Stimulated activated CD8-positive, alpha-beta memory T cell treated with anti-CD3 and anti-CD28 coated beads, Interleukin-12 subunit alpha, Interleukin-12 subunit beta, amount 100 ng/mL, for 4 hours (primary cell): ENCODE measurements around the gene VPS54.
"Not testable (repeated sequence)": the region's sequence is repeated elsewhere in the genome, so short reads cannot be mapped to it uniquely, and the experiment has no call there.

Experiments
- DNase-seq: peaks from one replicate; pipeline ENCODE4 v3.0.0-alpha.2; 2020; ENCODE audit warnings: low read depth

VPS54 gene

DNA sequence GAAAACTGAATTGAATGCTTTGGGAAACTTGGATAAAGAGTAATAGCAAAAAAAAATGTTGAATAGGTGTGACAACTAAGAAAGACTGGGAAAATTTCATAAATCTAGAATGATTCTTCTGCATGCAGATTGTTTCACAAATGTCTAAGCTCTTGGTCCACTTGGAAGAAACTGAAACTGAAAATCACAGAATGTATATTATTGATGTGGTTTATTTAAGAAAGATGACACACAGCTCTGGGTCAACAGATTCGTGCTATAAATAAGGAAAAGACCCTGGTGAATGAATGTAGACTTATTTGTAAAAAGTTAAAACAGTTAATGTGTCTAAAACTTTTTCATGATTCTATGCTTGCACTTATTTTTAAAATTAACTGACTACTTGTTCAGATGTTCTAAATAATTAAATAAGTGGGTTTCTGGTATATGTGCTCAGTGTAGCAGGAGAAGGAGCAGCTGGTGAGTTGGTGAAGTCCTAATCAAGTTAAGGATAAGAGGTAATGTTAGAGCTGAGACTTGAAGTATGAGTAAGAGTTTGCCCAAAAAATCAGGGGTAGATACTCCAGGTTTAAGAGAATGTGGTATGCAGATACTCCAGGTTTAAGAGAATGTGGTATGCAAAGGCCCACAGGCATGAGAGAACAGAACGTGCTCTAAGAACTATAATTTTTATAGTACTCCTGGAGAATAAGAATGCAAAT lies 153.1 kb downstream of the VPS54 start:
- no peak for DNase-seq

DNA sequence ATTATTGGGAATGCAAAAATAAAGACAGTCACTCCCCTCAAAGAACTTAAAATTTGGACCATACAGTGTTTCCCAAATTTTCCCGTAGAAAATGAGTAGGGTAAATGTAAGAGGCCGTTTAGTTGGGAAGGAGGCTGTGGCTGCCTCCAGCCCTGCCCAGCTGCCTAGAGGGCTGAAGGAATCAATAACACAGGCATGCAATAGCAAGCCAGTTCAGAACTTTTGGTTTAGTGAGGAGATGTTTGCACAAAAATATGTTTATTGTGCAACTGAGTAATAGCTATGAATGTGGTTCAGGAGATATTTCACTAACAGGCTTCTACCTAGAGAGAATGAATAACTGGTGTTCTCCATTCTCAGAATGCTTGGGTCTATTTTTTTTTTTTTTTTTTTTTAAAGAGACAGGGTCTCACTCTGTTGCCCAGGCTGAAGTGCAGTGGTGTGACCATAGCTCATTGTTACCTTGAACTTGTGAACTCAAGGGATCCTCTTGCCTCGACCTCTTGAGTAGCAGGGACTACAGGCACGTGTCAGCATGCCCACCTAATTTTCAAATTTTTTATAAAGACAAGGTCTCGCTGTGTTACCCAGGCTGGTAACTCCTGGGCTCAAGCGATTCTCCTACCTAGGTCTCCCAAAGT lies 153.9 kb downstream of the VPS54 start:
- DNase-seq: no peak

DNA sequence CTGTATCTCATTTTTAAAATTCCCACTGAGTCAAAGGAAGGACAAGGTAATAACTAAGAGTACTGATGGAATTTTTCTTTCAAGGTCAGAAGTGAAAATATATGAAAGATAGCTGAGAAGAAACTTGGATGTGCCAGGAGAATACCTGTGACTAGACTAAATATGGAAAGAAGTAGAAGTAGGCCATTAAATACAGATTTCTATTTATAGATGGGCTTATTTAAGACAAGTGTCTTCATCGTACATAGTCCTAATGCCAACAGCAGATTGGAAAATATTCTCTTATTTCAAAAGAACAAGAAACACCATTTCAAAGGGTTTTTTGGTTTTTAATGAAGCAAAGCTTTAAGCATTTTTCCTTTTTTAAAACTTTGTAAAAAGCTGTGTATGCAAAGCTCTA lies 155.5 kb downstream of the VPS54 start:
- no peak for DNase-seq

DNA sequence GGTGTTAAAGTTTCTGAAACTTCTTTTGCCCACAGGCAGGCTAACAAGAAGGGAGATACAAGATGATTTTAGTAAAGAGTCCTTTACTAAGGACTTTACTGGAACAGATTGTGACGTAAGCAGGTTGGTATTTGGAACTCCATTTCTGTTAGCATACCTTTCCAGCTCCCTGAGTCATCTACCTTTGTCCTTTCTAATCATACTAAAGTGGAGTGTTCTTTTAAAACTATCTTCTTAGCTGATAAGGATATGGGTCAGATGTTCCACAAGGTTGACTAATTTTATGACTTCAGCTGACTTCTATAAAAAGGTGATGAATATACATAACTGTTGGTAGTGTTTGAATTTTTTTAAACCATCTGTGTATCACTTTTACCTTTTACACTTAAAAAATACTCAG lies 156.4 kb downstream of the VPS54 start:
- DNase-seq: no peak

DNA sequence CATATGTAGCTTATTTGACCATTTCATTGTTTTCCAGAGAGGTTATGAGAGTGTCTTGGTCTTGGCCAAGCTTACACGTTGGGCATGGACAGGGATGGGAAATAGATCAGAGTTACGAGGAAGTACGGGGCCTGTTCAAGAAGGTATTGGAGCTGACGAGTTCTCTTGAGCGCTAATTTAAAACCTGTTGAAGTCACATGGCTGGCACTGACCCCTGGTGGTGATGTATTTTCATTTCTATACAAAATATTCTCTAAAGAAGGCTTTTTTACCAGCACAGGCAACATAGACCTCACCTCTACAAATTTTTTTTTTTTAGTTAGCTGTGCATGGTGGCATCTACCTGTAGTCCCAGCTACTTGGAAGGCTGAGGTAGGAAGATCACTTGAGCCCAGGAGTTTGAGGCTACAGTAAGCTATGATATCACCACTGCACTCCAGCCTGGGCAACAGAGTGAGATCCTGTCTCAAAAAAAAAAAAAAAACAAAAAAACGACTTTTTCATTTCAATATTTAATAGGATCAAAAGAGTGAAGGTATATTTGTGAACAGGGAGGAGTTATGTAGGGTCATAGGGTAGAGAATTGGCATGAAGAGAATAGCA lies 157.9 kb downstream of the VPS54 start:
- DNase-seq: no peak

DNA sequence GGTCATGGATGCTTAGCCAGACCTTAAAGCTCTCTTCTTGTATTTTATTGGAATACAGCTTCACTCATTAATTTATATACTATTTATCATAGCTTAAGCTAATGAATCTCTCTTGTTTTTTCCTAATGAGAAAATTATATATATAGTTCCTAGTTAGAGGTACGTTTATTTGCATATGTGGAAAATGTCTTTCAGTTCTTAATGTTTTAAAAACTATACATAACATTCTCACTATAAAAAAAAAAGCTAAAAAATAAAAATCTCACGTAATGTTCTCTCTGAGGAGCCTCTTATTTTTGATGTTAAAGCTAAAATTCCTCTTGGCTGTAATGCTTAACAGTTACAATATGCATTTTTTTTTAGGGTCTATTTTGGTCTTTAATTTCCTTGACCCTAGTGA lies 160.9 kb downstream of the VPS54 start:
- no peak for DNase-seq

DNA sequence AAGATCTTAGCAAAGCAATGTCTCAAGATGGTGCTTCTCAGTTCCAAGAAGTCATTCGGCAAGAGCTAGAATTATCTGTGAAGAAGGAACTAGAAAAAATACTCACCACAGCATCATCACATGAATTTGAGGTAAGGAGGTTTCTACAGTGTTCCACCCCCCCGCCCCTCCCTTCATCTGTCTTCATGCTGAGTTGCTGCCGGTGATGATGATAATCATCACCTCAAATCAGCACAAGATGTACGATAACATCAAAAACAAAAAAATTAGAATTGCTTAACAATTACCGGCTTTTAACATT lies 163.0 kb downstream of the VPS54 start:
- no peak for DNase-seq

DNA sequence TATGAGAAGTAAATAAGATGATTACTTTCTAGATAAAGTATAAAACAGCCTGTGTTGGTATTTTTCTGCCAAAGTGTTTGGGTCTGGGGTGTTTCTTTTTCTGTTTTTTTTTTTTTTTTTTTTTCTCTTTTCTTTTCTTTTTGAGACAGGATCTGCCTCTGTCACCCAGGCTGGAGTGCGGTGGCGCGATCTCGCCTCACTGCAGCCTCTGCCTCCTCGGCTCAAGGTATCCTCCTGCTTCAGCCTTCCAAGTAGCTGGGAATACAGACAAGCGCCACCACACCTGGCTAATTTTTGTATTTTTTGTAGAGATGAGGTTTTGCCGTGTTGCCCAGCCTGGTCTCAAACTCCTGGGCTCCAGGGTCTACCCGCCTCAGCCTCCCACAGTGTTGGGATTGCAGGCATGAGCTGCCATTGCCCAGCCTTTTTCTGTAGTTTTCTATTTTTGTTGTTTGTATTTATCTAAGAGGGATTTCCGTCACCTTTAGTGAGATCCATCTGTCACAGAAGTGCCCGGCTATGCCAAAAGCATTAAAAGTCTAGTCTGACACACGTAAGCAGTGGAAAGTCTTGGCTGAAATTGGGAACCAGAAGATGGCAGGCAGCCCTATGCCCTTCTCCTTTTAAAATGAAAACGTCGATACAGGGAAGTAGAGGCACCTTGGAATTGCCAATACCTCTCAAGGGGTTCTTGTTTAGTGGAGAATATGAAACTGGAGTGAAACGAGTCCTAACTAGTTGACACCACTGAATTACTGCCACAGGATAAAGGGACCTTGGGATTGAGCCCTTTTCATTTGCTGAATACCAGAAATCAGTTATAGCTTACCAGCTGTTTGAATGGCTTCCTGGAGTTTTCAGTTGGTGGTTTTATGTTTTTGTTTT lies 163.6 kb downstream of the VPS54 start:
- no peak for DNase-seq

DNA sequence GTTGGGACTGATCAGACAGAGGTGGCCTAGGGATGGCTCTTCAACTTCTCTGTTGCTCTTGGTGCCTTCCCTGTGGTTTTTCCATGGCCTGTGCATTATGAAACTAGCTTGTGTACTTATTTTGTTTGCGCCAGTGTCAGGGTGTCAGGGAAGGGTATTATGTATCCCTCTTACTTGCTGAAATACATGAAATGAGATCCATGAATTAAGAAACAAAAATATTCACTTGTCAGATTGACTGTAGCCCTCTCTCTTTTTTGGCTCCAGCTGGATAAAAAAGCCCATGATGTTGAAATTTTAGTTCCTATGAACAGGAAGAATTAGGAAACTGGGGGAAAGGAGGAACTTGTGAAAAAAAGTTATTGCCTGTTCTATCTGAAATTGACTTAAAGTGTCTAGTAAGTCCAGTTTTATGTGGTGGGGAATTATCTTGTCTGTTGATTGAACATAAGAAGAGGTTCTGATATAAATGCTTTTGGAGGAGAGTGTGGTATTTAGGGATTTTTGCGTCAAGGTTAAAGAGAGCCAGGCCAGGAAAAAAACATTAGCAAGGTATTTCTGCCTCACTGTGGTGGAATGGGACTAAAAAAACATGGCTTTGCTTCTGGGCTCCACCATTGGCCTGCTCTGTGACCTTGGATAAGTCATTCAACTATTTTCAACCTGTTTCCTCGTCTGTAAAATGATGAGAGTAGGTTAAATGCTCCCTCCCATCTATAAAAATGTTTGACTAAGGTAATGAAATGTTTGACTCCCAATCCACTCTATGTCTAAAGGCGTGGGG lies 165.5 kb downstream of the VPS54 start:
- DNase-seq: no peak

DNA sequence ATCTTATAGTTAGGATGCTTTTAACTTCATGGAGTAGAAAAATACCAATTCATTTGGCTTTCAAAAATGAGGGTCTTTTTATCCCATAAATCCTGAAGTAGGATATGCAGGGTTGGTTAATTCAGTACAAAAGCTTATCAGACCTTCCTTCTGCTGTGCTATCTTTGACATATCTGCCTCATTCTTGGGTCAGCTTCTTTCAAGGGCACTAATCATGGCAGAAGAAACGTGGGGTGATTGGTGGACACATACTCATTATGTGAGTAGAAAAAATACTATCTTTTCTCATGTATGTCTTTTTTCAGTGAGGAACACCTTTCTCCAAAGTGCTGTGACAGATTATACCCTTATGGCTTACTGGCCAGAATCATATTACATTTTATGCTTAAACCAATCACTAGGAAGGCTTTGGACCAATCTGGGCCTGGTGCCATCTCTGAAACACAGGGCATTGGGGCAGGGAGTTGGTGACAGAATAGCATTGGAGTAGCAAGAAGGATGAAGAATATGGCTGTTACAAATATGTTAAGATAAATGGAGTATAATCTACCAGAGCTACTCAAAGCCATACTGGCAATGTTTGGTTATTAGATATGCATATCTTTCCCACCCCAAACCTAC lies 167.4 kb downstream of the VPS54 start:
- no peak for DNase-seq

DNA sequence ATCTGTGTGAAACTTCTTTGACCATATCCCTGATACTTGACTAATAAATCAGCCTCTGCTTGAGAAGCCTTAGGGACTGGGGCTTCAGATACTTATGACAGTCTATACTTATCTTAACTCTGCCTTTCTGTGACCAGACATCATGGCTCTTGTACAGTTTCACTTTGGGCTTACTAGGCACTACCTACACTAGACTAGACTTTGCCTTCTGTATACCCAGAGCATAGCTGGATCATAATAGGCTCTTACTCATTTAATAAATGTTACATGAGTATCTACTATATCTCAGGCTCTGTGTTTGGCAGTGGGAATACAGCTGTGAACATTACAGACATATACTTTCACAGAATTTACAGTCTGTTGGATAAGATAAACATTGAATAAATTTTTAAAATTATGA lies 168.6 kb downstream of the VPS54 start:
- no peak for DNase-seq

DNA sequence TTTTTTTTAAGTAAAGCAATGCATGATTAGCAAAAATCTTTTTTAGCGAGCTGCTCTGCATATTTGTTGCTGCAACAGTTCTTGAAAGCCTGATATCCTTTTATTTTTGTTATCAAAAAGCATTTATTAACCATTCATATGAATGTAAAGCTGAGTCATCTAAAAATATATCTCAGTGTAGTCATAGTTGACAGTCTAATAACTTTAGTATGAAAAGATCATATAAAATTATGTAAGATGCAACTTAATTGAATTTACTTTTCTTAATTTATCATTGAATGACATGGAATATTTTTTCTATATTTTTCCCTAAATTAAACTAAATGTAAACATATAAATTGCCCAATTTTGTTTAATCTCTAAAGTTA lies 169.0 kb downstream of the VPS54 start:
- DNase-seq: no peak

DNA sequence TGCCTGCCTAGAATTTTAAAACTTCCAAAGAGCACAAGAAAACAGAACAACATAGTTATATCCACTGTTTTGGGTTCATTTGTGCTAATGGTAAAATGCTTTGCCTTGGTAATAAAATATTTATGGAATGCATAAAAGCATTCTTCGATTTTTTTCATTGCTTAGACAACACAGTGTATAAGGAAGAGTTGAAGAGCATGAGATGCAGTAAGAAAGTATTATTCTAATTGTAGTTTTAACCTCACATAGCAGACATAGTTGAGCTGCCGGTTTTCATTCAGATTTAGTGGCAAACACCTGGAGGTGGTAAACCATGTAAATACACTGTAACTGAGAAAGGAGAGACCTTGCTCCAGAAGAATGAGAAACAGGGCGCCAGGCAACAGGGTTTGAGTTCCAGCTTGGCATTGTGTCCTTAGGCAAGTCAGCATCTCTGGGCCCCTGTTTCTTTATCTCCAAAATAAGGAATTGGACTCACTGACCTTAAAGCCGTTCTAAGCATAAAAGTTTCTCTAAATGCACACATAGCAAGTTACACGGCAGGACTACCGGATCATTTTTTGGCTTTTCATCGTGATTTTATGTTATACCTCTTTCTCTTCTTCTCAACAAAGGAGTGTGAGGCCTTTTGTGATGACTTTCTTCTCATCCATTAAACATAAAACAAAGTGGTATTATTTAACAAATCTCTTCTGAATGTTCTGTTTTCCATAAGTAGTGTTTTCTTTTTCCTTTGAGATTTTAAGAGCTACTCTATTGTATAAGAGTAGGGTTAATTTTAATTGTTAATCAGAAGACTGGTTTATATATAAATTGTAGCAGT lies 169.6 kb downstream of the VPS54 start:
- DNase-seq: no peak

DNA sequence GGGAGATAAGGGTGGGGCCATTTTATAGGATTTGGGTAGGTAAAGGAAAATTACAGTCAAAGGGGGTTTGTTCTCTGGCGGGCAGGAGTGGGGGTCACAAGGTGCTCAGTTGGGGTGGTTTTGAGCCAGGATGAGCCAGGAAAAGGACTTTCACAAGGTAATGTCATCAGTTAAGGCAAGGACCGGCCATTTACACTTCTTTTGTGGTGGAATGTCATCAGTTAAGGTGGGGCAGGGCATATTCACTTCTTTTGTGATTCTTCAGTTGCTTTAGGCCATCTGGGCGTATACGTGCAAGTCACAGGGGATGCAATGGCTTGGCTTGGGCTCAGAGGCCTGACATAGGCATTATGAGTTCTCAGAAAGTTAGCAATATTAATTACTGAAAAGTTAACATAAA lies 171.7 kb downstream of the VPS54 start:
- not testable (repeated sequence) for DNase-seq

DNA sequence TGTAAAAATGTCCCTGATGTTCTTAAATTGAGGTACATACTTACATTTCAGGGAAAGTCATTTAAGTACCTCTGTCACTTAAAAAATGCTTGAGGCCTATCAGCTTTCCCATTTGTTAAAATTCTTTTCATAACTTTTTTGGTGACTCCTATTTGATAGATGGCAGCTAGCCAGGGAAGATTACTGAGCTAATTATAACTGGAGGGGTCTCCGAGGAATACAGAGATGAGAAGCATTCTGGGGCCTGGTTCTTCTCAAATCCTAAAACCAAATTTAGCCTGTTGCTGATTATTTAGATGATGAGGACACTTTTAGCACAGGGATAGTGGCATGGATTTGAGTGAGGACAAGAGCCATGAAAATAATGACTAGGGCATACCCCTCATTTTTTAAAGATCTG lies 172.7 kb downstream of the VPS54 start:
- DNase-seq: no peak

DNA sequence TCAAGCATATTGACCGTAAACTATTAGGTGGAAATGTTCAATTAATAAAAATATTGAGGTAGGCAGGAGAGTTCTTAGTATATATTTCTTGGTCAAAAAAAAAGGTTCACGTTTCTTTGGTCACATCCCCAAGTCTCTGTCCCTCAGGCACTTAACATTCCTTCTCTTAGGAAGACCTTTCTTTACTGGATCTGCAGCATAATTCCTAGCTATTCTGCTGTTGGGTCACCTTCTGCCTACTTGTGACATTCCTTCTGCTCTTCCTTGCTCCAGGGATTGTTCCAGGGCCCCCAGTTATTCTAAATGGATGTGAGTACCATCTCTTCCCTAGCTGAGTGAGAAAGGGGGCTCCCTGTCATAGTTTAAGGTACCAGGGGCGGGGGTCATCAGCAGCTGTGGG lies 173.4 kb downstream of the VPS54 start:
- no peak for DNase-seq

DNA sequence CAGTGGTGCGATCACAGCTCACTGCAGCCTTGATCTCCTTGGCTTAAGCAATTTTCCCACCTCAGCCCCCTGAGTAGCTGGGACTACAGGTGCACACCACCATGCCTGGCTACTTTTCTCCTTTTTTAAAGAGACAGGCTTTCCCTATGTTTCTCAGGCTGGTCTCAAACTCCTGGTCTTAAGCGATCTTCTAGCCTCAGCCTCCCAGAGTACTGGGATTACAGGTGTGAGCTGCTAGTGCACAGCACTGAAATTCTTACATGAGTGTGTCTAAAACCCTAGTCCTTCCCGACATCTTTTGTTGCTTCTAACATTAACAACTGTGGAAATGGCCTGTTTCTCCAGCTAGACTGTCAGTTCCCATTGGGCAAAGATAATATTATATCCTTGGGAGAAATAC lies 174.6 kb downstream of the VPS54 start:
- DNase-seq: no peak

DNA sequence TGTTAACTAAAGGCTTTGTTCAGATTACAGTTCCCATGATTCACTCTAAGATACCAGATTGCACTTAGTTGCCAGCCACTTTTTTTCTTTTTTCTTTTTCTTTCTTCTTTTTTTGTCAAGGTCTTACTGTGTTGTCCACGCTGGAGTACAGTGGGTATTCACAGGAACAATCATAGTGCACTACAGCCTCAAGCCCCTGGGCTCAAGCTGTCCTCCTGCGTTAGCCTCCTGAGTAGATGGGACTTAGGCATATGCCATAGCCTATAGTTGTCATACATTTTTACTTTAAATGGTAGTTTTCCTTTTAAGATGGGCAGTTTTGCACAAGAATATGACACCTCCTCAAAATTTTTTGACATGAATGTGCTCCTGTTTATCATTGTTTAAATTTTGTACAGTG lies 175.4 kb downstream of the VPS54 start:
- no peak for DNase-seq

DNA sequence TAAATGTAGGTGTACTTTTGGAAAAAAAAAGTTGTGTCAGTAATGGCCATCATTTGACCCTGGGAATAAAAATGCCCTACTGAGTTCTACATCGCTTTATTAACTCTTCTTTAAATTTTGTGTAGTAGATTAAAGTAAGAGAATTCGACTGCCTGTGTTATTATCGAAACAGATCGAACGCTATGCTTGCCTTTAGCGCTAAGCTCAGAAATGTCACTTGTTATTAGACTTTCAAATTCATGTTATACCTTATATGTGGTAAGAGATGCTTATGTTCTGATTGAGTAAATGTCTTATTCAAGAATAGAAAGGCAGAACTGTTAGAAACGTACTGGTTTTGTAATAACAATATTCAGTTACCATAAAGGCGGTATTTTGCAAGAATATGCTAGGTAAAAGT lies 176.1 kb downstream of the VPS54 start:
- DNase-seq: no peak

DNA sequence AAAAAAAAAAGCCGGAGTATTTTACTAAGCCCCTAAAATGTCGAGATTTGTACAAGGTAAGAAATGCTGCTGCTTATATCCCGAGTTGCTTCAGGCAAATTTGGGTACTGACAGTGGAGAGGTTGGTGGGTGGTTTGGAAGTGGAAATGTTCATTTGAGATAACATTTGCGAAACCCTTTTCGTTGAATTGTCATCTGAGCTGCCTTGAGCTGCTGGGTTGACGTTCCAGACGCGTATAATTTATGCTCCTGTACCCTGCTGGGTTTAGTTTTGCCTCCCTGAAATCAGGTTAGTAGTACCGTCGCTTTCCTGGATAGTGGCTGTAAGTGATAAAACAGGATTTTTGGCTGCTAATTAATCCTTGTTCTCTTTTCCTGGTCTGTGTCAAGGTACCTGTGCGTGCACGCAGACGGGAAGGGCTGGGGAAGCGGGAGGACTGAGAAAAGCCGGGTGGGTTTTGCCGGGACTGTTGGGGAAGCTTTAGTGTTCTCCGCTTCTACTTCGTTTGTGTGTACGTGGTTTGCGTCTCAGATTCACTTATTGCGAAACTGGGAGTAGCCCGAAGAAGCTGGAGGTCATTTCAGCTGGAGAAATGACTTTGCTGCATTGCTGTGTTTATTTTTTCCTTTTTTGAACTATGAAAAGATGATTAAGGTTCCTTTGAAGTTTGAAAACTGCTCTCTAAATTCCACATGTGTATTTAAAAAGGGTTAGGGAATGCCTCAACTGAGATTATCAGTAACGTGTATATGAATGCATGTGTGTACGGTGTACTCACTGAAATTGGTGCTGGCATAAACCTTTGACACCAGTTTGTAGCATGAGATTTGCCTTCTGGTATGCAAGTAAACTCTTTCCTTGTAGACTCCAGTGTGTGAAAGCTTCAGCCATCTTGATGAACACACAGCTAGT lies 176.8 kb downstream of the VPS54 start:
- no peak for DNase-seq
